Loucy (cell line): ENCODE data around the gene MUC3A.

Source experiments
- EZH2phosphoT487 ChIP-seq: fragments of 200-600 bp; IDR thresholded peaks from 2 replicates; pipeline ENCODE4 v1.6.1; 2018; ENCODE audit warnings: antibody characterized with exemption, mild to moderate bottlenecking, moderate library complexity, borderline replicate concordance
- TF ChIP-seq, protein P1 (sequence below): fragments of 200-600 bp; sonication (generic); conservative IDR thresholded peaks from 2 replicates; pipeline ENCODE4 v1.5.1; 2014; ENCODE audit warnings: mild to moderate bottlenecking, antibody characterized with exemption, low read length

DNA sequence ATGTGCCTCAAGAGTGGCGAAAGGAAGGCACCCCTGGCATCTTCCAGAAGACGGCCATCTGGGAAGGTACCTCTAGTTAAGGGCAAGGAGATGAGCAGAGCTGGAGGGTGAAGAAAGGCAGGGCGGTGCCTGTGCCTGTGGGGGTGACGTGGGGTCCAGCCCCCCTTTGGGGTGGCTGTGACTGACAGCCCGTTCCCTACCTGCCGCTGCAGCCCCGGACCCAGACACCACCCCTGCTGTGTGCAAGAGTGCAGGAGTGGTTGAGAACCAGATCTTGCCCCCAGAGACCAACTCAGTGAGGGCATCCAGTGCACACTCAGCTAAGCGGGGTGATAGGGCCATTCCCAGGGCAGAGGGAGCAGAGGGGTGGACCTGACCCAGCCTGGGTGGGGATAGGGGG is 66.3 kb downstream of the MUC3A start:
- TF ChIP-seq, protein P1, sequence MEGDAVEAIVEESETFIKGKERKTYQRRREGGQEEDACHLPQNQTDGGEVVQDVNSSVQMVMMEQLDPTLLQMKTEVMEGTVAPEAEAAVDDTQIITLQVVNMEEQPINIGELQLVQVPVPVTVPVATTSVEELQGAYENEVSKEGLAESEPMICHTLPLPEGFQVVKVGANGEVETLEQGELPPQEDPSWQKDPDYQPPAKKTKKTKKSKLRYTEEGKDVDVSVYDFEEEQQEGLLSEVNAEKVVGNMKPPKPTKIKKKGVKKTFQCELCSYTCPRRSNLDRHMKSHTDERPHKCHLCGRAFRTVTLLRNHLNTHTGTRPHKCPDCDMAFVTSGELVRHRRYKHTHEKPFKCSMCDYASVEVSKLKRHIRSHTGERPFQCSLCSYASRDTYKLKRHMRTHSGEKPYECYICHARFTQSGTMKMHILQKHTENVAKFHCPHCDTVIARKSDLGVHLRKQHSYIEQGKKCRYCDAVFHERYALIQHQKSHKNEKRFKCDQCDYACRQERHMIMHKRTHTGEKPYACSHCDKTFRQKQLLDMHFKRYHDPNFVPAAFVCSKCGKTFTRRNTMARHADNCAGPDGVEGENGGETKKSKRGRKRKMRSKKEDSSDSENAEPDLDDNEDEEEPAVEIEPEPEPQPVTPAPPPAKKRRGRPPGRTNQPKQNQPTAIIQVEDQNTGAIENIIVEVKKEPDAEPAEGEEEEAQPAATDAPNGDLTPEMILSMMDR = no peak
- TF ChIP-seq EZH2phosphoT487 = no peak
